GM23338 (cell line): Measurements from ENCODE around the gene RTL1. TPM values are rescaled to one million over a fixed set of nuclear protein-coding genes. Genes with fewer than 3 reads are reported as not detected.

Source experiments
- ATAC-seq: fragments of 200-7000 bp; cut with Tn5 transposase; 3 replicates; pipeline ENCODE4 v1.9.1; 2020
- DNase-seq: peaks from one replicate; pipeline ENCODE4 v3.0.0-alpha.2; 2015; ENCODE audit warnings: low spot score
- H2AFZ ChIP-seq: fragments of 200-600 bp; sonication (generic); 2 replicates; pipeline ENCODE4 v1.8.0; 2016; ENCODE audit warnings: antibody characterized with exemption, mild to moderate bottlenecking, moderate library complexity
- H3F3A ChIP-seq: fragments of 200-600 bp; sonication (generic); replicated peaks from 2 replicates; pipeline ENCODE4 v1.8.0; 2017; ENCODE audit warnings: antibody characterized with exemption, mixed run types, low read depth
- H3K27ac ChIP-seq: fragments of 200-600 bp; sonication (generic); 2 replicates; pipeline ENCODE4 v1.6.1; 2016; ENCODE audit warnings: low read depth
- H3K27me3 ChIP-seq: fragments of 200-600 bp; sonication (generic); 2 replicates; pipeline ENCODE4 v1.8.0; 2016; ENCODE audit warnings: mild to moderate bottlenecking, mixed run types, moderate library complexity; ENCODE audit not compliant: insufficient read depth
- H3K36me3 ChIP-seq: fragments of 200-600 bp; sonication (generic); 2 replicates; pipeline ENCODE4 v1.8.0; 2016; ENCODE audit warnings: mild to moderate bottlenecking; ENCODE audit not compliant: insufficient read depth
- H3K4me1 ChIP-seq: fragments of 200-600 bp; sonication (generic); 2 replicates; pipeline ENCODE4 v1.8.0; 2016; ENCODE audit warnings: mild to moderate bottlenecking, moderate library complexity; ENCODE audit not compliant: insufficient read depth
- H3K4me2 ChIP-seq: fragments of 200-600 bp; sonication (generic); 2 replicates; pipeline ENCODE4 v1.7.1; 2017; ENCODE audit warnings: mixed run types
- H3K4me3 ChIP-seq: fragments of 200-600 bp; sonication (generic); 2 replicates; pipeline ENCODE4 v1.6.1; 2016; ENCODE audit warnings: mixed run types
- H3K79me2 ChIP-seq: fragments of 200-600 bp; sonication (generic); replicated peaks from 2 replicates; pipeline ENCODE4 v1.8.0; 2017; ENCODE audit warnings: mild to moderate bottlenecking; ENCODE audit not compliant: insufficient read depth
- H3K9me2 ChIP-seq: fragments of 200-600 bp; sonication (generic); 2 replicates; pipeline ENCODE4 v1.8.0; 2017; ENCODE audit not compliant: insufficient read depth
- H4K20me1 ChIP-seq: fragments of 200-600 bp; sonication (generic); replicated peaks from 2 replicates; pipeline ENCODE4 v1.8.0; 2017; ENCODE audit warnings: mild to moderate bottlenecking; ENCODE audit not compliant: insufficient read depth
- H3K27ac Mint-ChIP-seq: 2 replicates; pipeline ENCODE4 v1.8.0; 2020; ENCODE audit warnings: inconsistent platforms, mild to moderate bottlenecking, moderate library complexity, mixed read lengths
- H3K27me3 Mint-ChIP-seq: 3 replicates; pipeline ENCODE4 v1.8.0; 2022; ENCODE audit warnings: low read depth, mild to moderate bottlenecking, moderate library complexity, mixed read lengths, inconsistent platforms; ENCODE audit not compliant: insufficient read depth, poor library complexity
- H3K36me3 Mint-ChIP-seq: 3 replicates; pipeline ENCODE4 v1.8.0; 2021; ENCODE audit warnings: low read depth, mild to moderate bottlenecking, inconsistent platforms, moderate library complexity, mixed read lengths
- H3K4me1 Mint-ChIP-seq: 3 replicates; pipeline ENCODE4 v1.8.0; 2020; ENCODE audit warnings: mild to moderate bottlenecking, inconsistent platforms, mixed read lengths
- H3K4me3 Mint-ChIP-seq: 3 replicates; pipeline ENCODE4 v1.8.0; 2021; ENCODE audit warnings: moderate library complexity, mild to moderate bottlenecking, inconsistent platforms, mixed read lengths
- H3K9me3 Mint-ChIP-seq: 3 replicates; pipeline ENCODE4 v1.8.0; 2020; ENCODE audit warnings: moderate library complexity, mild to moderate bottlenecking, inconsistent platforms, mixed read lengths
- CREB1 ChIP-seq: fragments of 250-450 bp; sonication (Bioruptor Pico); IDR thresholded peaks from 2 replicates; pipeline ENCODE4 v1.5.0; 2020; ENCODE audit warnings: low read depth, mild to moderate bottlenecking, moderate library complexity
- CTCF ChIP-seq, 2 experiments: fragments of 200-600 bp in 1 of 2; sonication (generic) in 1 of 2; conservative IDR thresholded peaks; 2 replicates each; pipeline versions ENCODE4 v1.5.1 to v1.6.1; 2016 to 2017; ENCODE audit warnings: antibody characterized with exemption in 2 of 2, low read depth in 2 of 2, mild to moderate bottlenecking in 2 of 2, moderate library complexity in 1 of 2
- ETS1 ChIP-seq: IDR thresholded peaks from 2 replicates; pipeline ENCODE4 v1.6.1; 2016; ENCODE audit warnings: antibody characterized with exemption
- EZH2 ChIP-seq: fragments of 200-600 bp; sonication (generic); IDR thresholded peaks from one replicate; pipeline ENCODE4 v1.8.0; 2017; ENCODE audit warnings: antibody characterized with exemption, mild to moderate bottlenecking, low read depth; ENCODE audit not compliant: unreplicated experiment
- EZH2phosphoT487 ChIP-seq: fragments of 200-600 bp; sonication (generic); IDR thresholded peaks from one replicate; pipeline ENCODE4 v1.8.1; 2018; ENCODE audit warnings: antibody characterized with exemption; ENCODE audit not compliant: unreplicated experiment
- JUNB ChIP-seq: IDR thresholded peaks from one replicate; pipeline ENCODE4 v1.6.1; 2016; ENCODE audit warnings: antibody characterized with exemption; ENCODE audit not compliant: unreplicated experiment
- NANOG ChIP-seq: IDR thresholded peaks from 2 replicates; pipeline ENCODE4 v1.6.1; 2016; ENCODE audit warnings: antibody characterized with exemption, borderline replicate concordance
- POLR2AphosphoS5 ChIP-seq: IDR thresholded peaks from 2 replicates; pipeline ENCODE4 v1.6.1; 2016; ENCODE audit warnings: antibody characterized with exemption, low read depth
- REST ChIP-seq: IDR thresholded peaks from one replicate; pipeline ENCODE4 v1.6.1; 2018; ENCODE audit warnings: antibody characterized with exemption; ENCODE audit not compliant: unreplicated experiment
- STAT1 ChIP-seq: IDR thresholded peaks from one replicate; pipeline ENCODE4 v1.6.1; 2016; ENCODE audit warnings: antibody characterized with exemption; ENCODE audit not compliant: unreplicated experiment
- ZNF114 ChIP-seq: fragments of 250-450 bp; sonication (Bioruptor Pico); IDR thresholded peaks from 2 replicates; pipeline ENCODE4 v1.5.0; 2020; ENCODE audit warnings: mild to moderate bottlenecking, moderate library complexity
- ZNF331 ChIP-seq: fragments of 250-450 bp; sonication (Bioruptor Pico); IDR thresholded peaks from 2 replicates; pipeline ENCODE4 v1.5.0; 2020; ENCODE audit warnings: low read depth, mild to moderate bottlenecking, moderate library complexity
- ZNF462 ChIP-seq: fragments of 250-450 bp; sonication (Bioruptor Pico); IDR thresholded peaks from 2 replicates; pipeline ENCODE4 v1.5.0; 2020; ENCODE audit warnings: mild to moderate bottlenecking, moderate library complexity
- polyA plus RNA-seq: library from polyadenylated mRNA; unstranded; fragments of >200 nt; fragmentation: Nextera tagmentation; extraction: Ambion mirVana; gene quantifications from 2 replicates; pipeline ENCODE4 v1.2.1, GENCODE V29; 2016
- total RNA-seq: library from RNA; depleted of rRNA; stranded (reverse); fragments of >200 nt; shearing (Covaris generic); gene quantifications from 2 replicates; pipeline ENCODE4 v1.2.3, GENCODE V29; 2014

Gene RTL1
- total and polyA plus RNA-seq, 2 experiments from 2014 or later = not detected

- no peak for TF ChIP-seq REST
- TF ChIP-seq ZNF462 (CRISPR knock-in tag) = no peak
- no peak for TF ChIP-seq STAT1
- no peak for TF ChIP-seq CREB1
- no peak for TF ChIP-seq EZH2
- TF ChIP-seq POLR2AphosphoS5 = no peak
- no peak for TF ChIP-seq ETS1
- TF ChIP-seq NANOG = no peak
- no peak for TF ChIP-seq CTCF (conservative IDR thresholded peaks at IDR 0.05; ENCODE audit: low read depth in 2 of 2)
- TF ChIP-seq JUNB = no peak
- no peak for TF ChIP-seq EZH2phosphoT487
- no peak for TF ChIP-seq ZNF331
- no peak for TF ChIP-seq ZNF114 (CRISPR knock-in tag)
- H3K4me3 Mint-ChIP-seq = no peak overlapping the region
Measured at GRCh38 chr14:100950024-100950423, 46.5 kb upstream of the RTL1 start.

More at GRCh38 chr14:100950024-100950423, 46.5 kb upstream of the RTL1 start:
- no peak overlapping the region for H2AFZ ChIP-seq
- H3K4me3 ChIP-seq = no peak overlapping the region
- H3K27me3 Mint-ChIP-seq = no peaks in the 10 kb centered on the region
- H3K27ac Mint-ChIP-seq = no peak overlapping the region
- H3K4me1 Mint-ChIP-seq = no peaks in the 10 kb centered on the region
- no peaks in the 10 kb centered on the region for H3K4me1 ChIP-seq
- no peaks in the 10 kb centered on the region for H3K36me3 ChIP-seq
- no peaks in the 10 kb centered on the region for H3F3A ChIP-seq
- H3K9me3 Mint-ChIP-seq = no peaks in the 10 kb centered on the region
- no peak overlapping the region for H3K27ac ChIP-seq
- H3K27me3 ChIP-seq = no peaks in the 10 kb centered on the region
- no peak overlapping the region for H3K4me2 ChIP-seq
- H3K36me3 Mint-ChIP-seq = no peaks in the 10 kb centered on the region
- DNase-seq = no peak
- H3K9me2 ChIP-seq = no peaks in the 10 kb centered on the region
- H4K20me1 ChIP-seq = no peaks in the 10 kb centered on the region
- H3K79me2 ChIP-seq = no peaks in the 10 kb centered on the region
- ATAC-seq = no peak
